IPS-18a (cell line): Measurements from ENCODE around the gene TGFBI.

Source experiments
- H3K27ac ChIP-seq: one replicate; pipeline ENCODE4 v1.5.1; 2013; ENCODE audit warnings: low read length
- H3K27me3 ChIP-seq: one replicate; pipeline ENCODE4 v1.6.1; 2013; ENCODE audit warnings: mild to moderate bottlenecking, low read length; ENCODE audit not compliant: control insufficient read depth, insufficient read depth
- H3K36me3 ChIP-seq: one replicate; pipeline ENCODE4 v1.6.1; 2013; ENCODE audit warnings: low read depth, low read length; ENCODE audit not compliant: control insufficient read depth
- H3K4me1 ChIP-seq: one replicate; pipeline ENCODE4 v1.6.1; 2013; ENCODE audit warnings: low read depth, low read length; ENCODE audit not compliant: control insufficient read depth
- H3K4me3 ChIP-seq: one replicate; pipeline ENCODE4 v1.5.1; 2013; ENCODE audit warnings: low read length
- H3K9ac ChIP-seq: one replicate; pipeline ENCODE4 v1.6.1; 2013; ENCODE audit warnings: mild to moderate bottlenecking, low read length, moderate library complexity
- H3K9me3 ChIP-seq: one replicate; pipeline ENCODE4 v1.6.1; 2013; ENCODE audit warnings: low read depth, low read length; ENCODE audit not compliant: control insufficient read depth

TGFBI gene

DNA sequence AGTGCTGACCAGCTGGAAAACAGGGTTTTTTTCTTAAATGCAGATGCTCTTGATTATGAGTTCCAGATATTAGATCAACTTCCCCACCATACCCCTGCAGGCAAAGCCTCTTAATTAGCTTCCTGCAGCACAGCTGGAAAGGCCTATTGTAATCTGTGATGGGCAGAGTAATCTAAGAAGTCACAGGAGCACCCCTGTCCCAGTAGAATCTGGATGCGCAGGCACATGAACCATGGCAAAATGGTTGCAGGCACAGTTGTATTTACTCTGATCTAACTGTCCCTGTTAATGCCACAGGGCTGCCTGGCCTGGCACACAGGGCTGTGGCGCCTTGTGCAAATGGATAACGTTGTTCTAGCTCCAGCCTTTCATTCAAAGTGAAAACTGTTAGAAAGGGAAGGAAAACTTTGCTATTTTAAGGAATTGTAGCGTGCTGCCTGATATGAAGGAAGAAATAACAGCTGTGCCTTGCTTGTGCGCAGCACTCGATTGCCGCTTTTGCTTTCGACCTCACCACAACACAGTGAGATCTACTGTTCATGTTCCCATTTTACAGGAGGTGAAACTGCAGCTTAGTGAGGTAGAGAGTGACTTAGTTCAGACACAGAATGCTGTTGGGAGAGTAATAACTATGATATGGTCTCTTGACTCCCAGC lies 2.3 kb downstream of the TGFBI start:
- H3K27ac ChIP-seq = no peak overlapping the region

DNA sequence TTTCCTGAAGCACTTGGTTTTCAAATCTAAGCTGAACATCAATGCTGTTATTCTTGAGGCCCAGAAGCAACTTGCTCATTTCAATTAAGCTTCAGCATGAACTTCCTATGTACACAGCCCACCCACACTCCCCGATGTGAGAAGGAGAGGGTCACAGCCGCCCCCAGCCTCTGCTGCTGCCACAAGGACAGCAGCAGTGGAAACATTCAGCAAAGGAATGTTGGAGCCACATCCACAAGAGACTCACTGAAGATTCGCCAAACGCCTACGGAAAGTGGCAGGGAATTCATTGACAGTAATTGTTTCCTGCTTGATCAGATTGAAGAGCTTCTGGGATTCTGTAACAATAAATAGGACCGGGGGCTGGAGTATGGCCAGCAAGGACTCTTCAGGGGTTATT lies 2.9 kb downstream of the TGFBI start:
- no peak overlapping the region for H3K27ac ChIP-seq
- no peak overlapping the region for H3K4me3 ChIP-seq
- peaks cover 45% of the 10 kb centered on the region for H3K27me3 ChIP-seq
- H3K4me1 ChIP-seq = peaks cover under 1% of the 10 kb centered on the region
- no peak overlapping the region for H3K9ac ChIP-seq
- H3K9me3 ChIP-seq = no peaks in the 10 kb centered on the region
- H3K36me3 ChIP-seq = no peaks in the 10 kb centered on the region

More for the DNA sequence above, 2.3 kb downstream of the TGFBI start:
- Histone ChIP-seq H3K9me3 (no peaks in the 10 kb centered on the region), H3K4me3 (no peak overlapping the region), H3K27me3 (peaks cover 45% of the 10 kb centered on the region), H3K9ac (no peak overlapping the region), H3K36me3 (no peaks in the 10 kb centered on the region), H3K4me1 (no peaks in the 10 kb centered on the region)

DNA sequence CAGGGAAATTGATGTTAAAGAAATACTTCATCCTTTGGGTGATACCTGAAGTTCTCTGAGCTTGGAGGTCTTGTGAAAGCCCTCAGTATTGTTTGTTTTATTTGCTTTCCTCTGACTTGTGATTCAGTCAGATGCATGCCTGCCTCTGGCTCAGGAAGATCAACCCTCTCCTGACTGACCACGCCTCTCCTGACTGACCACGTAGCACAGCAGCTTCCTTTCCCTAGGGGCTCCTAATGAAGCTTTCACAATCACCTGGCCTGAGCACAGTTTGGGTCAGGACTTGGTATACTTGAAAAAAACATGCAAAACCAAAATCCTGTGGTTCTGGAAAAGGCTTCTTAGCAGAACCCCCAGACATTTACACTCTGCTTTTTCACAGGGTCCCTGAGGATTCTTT lies 3.8 kb downstream of the TGFBI start:
- Histone ChIP-seq H3K27ac (no peak overlapping the region), H3K4me1 (peaks cover 4% of the 10 kb centered on the region), H3K9me3 (no peaks in the 10 kb centered on the region), H3K36me3 (no peaks in the 10 kb centered on the region), H3K4me3 (no peak overlapping the region), H3K27me3 (peaks cover 38% of the 10 kb centered on the region), H3K9ac (no peak overlapping the region)

DNA sequence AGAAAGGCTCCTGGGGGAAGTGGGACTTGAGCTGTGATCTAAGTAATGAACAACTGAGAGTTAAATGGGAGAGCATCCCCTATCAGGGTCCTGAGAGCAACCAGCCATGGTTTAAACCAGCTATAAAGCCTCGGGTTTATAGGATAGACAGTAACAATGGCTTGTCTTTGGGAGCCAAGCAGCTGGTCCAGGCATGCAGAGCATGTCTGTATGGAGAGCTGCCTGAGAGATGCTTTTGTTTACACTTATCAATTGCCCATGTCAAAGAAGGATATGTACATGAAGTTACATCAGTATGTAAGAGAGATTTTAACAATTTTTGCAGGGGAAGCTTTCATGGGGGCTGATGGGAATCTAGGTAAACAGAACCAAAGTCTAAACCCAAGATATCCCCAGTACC lies 4.4 kb downstream of the TGFBI start:
- no peak overlapping the region for H3K9ac ChIP-seq
- H3K27ac ChIP-seq = no peak overlapping the region
- no peaks in the 10 kb centered on the region for H3K36me3 ChIP-seq
- peaks cover 31% of the 10 kb centered on the region for H3K27me3 ChIP-seq
- no peak overlapping the region for H3K4me3 ChIP-seq
- peaks cover 4% of the 10 kb centered on the region for H3K4me1 ChIP-seq
- H3K9me3 ChIP-seq = no peaks in the 10 kb centered on the region

DNA sequence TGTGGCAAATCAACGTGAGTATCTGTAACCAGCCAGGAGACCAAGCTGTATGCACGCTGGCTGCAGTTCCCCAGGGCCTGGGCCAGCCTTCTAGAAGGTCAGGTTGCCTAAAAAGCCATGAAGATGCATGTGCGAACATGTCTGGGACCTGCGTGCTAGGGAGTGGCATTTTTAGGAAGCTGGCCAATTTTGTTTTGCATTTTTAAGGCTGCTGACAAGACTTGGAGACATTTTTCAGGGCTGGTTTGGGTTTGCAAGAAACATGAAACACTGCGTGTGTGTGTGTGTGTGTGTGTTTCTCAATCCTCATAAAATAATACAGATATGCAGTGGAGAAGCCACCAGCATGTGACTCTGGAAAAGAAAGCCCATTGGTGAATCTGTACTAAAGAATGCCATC lies 5.1 kb downstream of the TGFBI start:
- Histone ChIP-seq H3K4me1 (peaks cover 4% of the 10 kb centered on the region), H3K27me3 (peaks cover 27% of the 10 kb centered on the region), H3K9ac (no peak overlapping the region), H3K9me3 (no peaks in the 10 kb centered on the region), H3K36me3 (no peaks in the 10 kb centered on the region), H3K4me3 (no peak overlapping the region), H3K27ac (no peak overlapping the region)

DNA sequence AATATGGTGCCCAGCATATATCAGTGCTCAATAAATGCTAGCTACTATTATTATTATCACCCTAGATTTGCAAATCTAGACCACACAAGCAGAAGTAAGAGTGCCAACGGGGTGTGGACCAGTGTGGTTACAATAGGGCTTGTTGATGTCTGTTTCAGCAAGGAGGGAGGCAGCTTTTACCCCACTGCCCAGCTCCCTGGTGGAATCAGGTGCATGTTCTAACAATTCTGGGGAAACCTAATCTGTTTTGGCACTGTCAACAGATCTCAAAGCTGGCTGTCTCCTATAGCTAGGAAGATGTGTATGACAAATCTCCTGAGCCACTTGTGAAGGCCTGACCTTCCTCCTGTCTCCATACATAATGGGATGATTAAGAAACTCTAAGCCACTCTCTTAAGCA lies 5.7 kb downstream of the TGFBI start:
- no peaks in the 10 kb centered on the region for H3K36me3 ChIP-seq
- H3K27me3 ChIP-seq = peaks cover 21% of the 10 kb centered on the region
- H3K9me3 ChIP-seq = no peaks in the 10 kb centered on the region
- no peak overlapping the region for H3K27ac ChIP-seq
- no peak overlapping the region for H3K9ac ChIP-seq
- peaks cover 4% of the 10 kb centered on the region for H3K4me1 ChIP-seq
- no peak overlapping the region for H3K4me3 ChIP-seq

DNA sequence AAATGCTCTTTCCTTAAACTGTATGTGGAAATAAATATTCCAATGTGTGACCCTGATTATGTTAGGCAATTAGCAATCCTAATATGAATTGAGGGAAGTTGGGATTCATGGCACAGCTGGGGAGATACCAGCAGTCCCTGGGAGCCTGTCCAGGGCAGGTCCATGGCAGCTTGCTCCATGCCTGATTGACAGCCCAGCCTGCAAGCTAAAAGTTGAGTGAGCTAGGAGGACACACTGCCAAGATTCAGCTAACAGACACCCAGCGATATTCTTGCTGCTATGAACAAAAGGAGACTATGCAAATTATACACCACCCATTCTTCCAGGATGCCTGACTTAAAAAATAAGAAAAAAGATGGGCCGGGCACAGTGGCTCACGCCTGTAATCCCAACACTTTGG lies 6.2 kb downstream of the TGFBI start:
- Histone ChIP-seq H3K27me3 (peaks cover 16% of the 10 kb centered on the region), H3K9me3 (no peaks in the 10 kb centered on the region), H3K27ac (no peak overlapping the region), H3K36me3 (no peaks in the 10 kb centered on the region), H3K4me1 (peaks cover 4% of the 10 kb centered on the region), H3K4me3 (no peak overlapping the region), H3K9ac (no peak overlapping the region)

DNA sequence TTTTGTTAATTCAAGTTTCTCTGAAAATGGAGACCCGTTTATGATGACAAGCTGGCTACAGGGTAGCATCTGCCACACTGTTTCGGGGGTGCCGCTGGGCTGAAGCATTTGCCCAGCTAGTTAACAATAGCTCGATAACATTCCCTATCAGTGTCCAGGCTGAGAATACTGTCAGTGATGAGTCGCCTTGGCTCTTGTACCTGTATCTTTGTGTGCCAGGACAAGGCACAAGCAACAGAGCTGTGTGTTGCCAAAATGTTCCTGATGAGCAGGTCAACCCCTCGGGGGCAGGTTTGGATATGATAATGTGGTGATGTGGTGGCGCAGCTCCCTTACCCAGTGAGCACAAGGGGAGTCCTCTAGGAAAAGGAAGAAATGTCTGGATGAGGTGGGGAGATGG lies 7.0 kb downstream of the TGFBI start:
- Histone ChIP-seq H3K9me3 (no peaks in the 10 kb centered on the region), H3K27me3 (peaks cover 7% of the 10 kb centered on the region), H3K36me3 (no peaks in the 10 kb centered on the region), H3K4me3 (no peak overlapping the region), H3K9ac (no peak overlapping the region), H3K27ac (no peak overlapping the region), H3K4me1 (peaks cover 4% of the 10 kb centered on the region)

DNA sequence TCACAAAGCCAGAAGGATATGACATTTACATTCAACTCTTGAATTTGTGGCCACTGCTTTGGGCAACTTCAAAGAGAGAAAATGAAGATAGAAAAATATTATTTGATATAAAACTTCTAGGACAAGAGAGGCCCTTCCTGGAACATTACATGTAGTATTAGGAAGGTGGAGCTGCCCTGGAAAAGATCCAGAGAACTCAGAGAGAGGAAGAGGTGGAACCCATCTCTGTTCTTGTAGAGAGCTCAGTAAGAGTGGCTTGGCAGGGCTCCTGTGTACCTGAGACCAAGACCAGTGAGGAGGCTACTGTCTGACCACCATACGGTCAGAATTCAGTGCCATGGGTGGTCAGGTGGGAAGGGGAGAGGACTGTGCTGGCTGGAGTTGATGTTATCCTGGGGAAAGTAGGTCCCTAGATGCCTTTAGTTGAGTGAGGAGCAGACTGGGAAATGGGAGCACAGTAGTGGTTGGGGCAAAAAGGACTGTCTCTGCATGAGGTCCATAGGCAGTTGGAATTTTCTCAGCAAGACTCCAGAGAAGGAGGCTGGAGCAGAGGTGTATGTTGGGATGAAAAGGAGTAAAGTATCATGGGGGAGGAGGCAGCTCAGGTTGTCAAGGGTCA lies 7.6 kb downstream of the TGFBI start:
- no peak overlapping the region for H3K27ac ChIP-seq
- H3K4me3 ChIP-seq = no peak overlapping the region
- peaks cover 4% of the 10 kb centered on the region for H3K4me1 ChIP-seq
- H3K9ac ChIP-seq = no peak overlapping the region
- no peaks in the 10 kb centered on the region for H3K9me3 ChIP-seq
- no peaks in the 10 kb centered on the region for H3K36me3 ChIP-seq
- H3K27me3 ChIP-seq = peaks cover 2% of the 10 kb centered on the region

DNA sequence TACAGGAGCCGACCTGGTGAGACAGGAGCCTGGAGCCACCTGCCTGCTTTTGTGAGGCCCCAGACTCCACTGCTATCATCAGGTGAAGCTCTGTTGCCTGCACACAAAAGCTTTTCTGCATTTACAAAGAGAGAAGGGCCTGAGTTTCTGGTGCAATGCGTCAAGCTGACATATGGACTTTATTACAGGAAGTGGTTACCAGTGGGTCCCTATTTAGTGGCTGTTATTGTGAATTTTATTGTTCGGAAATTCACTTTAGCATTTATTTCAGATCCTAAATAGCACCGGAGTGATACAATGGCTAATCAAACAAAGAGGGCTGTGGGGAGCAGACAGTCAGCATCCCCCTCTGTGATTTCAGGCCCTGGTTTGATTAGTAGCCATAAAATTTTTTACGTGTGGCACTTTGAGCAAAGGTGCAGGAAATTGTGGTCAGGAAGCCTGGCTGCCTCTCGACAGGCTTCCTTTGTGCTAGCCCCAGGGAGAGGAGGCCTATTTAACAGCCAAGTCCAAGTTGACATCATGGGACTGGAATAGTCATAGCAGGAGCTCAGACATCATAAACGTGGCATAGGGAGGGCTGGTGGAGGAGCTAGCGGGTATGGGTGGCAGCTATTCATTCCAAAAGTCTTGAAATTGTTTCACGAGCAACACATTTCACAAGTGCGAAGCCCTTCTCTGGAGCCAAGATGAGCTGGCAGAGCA lies 8.4 kb downstream of the TGFBI start:
- no peaks in the 10 kb centered on the region for H3K27me3 ChIP-seq
- no peak overlapping the region for H3K4me3 ChIP-seq
- H3K9me3 ChIP-seq = no peaks in the 10 kb centered on the region
- peaks cover 4% of the 10 kb centered on the region for H3K4me1 ChIP-seq
- no peak overlapping the region for H3K27ac ChIP-seq
- no peaks in the 10 kb centered on the region for H3K36me3 ChIP-seq
- H3K9ac ChIP-seq = no peak overlapping the region

DNA sequence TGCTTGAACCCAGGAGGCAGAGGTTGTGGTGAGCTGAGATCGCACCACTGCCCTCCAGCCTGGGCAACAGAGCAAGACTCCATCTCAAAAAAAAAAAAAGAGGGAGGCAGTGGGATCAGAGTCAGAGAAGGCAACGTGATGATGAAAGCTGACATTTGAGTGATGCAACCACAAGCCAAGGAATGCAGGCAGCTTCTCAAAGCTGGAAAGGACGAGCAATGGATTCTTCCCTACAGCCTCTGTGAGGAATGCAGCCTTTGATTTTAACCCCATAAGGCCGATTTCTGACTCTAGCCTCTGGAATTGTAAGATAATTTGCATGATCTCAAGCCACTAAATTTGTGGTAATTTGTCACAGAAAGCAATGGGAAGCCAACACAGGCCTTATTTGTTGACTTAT lies 9.8 kb downstream of the TGFBI start:
- H3K9ac ChIP-seq = no peak overlapping the region
- H3K27ac ChIP-seq = no peak overlapping the region
- no peaks in the 10 kb centered on the region for H3K27me3 ChIP-seq
- no peaks in the 10 kb centered on the region for H3K9me3 ChIP-seq
- H3K4me3 ChIP-seq = no peak overlapping the region
- H3K4me1 ChIP-seq = peaks cover 4% of the 10 kb centered on the region
- no peaks in the 10 kb centered on the region for H3K36me3 ChIP-seq

DNA sequence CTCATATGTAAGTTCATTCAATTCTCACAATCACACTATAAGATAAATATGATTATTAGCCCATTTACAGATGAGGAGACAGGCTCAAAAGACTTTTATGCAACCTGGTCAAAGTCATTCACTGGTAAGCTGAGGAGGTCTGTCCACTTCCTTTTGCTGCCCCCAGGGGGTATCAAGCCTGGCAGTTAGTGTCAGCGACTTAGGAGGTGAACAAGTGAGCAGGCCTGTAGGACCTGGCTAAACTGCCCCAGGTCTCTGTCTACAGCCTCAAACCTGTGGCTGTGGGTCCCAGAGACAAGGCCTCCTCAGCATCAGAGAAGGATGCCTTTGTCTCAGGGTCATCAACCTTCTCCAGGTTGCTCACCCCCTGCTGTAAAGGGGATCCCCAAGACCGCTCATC lies 10.4 kb downstream of the TGFBI start:
- Histone ChIP-seq H3K4me3 (no peak overlapping the region), H3K9me3 (no peaks in the 10 kb centered on the region), H3K36me3 (no peaks in the 10 kb centered on the region), H3K27me3 (no peaks in the 10 kb centered on the region), H3K4me1 (peaks cover 4% of the 10 kb centered on the region), H3K27ac (no peak overlapping the region), H3K9ac (no peak overlapping the region)
